Measurements from ENCODE around the gene CHRND. TPM values are rescaled to one million over a fixed set of nuclear protein-coding genes. Genes with fewer than 3 reads are reported as not detected.

The CHRND gene
- total RNA-seq, 1 donor from 2014 or later, result 4.1 TPM

GRCh38 chr2:232480201-232481190 is 45.5 kb upstream of the CHRND start:
- H3K4me3 Mint-ChIP-seq, result no peak overlapping the region
- H3K27ac Mint-ChIP-seq (ENCODE audit: unreplicated experiment), result no peak overlapping the region
- no peak for TF ChIP-seq CTCF (conservative IDR thresholded peaks at IDR 0.05)
- no peak for DNase-seq (ENCODE audit: low read depth, low spot score)
- H3K27me3 Mint-ChIP-seq (ENCODE audit: low read depth), result peaks cover 31% of the 10 kb centered on the region
- H3K4me1 Mint-ChIP-seq, result peaks cover 5% of the 10 kb centered on the region
- no peaks in the 10 kb centered on the region for H3K9me3 Mint-ChIP-seq
- no peaks in the 10 kb centered on the region for H3K36me3 Mint-ChIP-seq (ENCODE audit: low read depth)

GRCh38 chr2:232481322-232482140 is 44.4 kb upstream of the CHRND start:
- H3K27ac Mint-ChIP-seq (ENCODE audit: unreplicated experiment), result no peak overlapping the region
- H3K9me3 Mint-ChIP-seq, result no peaks in the 10 kb centered on the region
- no peak overlapping the region for H3K4me3 Mint-ChIP-seq
- peaks cover 5% of the 10 kb centered on the region for H3K4me1 Mint-ChIP-seq
- no peaks in the 10 kb centered on the region for H3K36me3 Mint-ChIP-seq (ENCODE audit: low read depth)
- no peak for TF ChIP-seq CTCF (conservative IDR thresholded peaks at IDR 0.05)
- DNase-seq (ENCODE audit: low read depth, low spot score), result no peak
- peaks cover 33% of the 10 kb centered on the region for H3K27me3 Mint-ChIP-seq (ENCODE audit: low read depth)

GRCh38 chr2:232482301-232483238 is 43.4 kb upstream of the CHRND start:
- Mint-ChIP-seq H3K4me1 (peaks cover 5% of the 10 kb centered on the region), H3K36me3 (ENCODE audit: low read depth) (no peaks in the 10 kb centered on the region), H3K9me3 (no peaks in the 10 kb centered on the region), H3K27me3 (ENCODE audit: low read depth) (peaks cover 40% of the 10 kb centered on the region), H3K27ac (ENCODE audit: unreplicated experiment) (no peak overlapping the region), H3K4me3 (no peak overlapping the region)
- TF ChIP-seq CTCF (conservative IDR thresholded peaks at IDR 0.05), result no peak
- no peak for DNase-seq (ENCODE audit: low read depth, low spot score)

GRCh38 chr2:232483311-232483922 is 42.5 kb upstream of the CHRND start:
- H3K36me3 Mint-ChIP-seq (ENCODE audit: low read depth), result no peaks in the 10 kb centered on the region
- no peak for DNase-seq (ENCODE audit: low read depth, low spot score)
- no peak for TF ChIP-seq CTCF (conservative IDR thresholded peaks at IDR 0.05)
- H3K4me1 Mint-ChIP-seq, result peaks cover 5% of the 10 kb centered on the region
- H3K27me3 Mint-ChIP-seq (ENCODE audit: low read depth), result peaks cover 46% of the 10 kb centered on the region
- H3K27ac Mint-ChIP-seq (ENCODE audit: unreplicated experiment), result no peak overlapping the region
- H3K4me3 Mint-ChIP-seq, result no peak overlapping the region
- no peaks in the 10 kb centered on the region for H3K9me3 Mint-ChIP-seq
